Mesendoderm (in vitro differentiated cells): ENCODE measurements around the gene OCRL. TPM values are rescaled to one million over a fixed set of nuclear protein-coding genes. Genes with fewer than 3 reads are reported as not detected.

Experiments used
- DNase-seq: peaks from one replicate; pipeline ENCODE4 v3.0.0; 2013
- H2AK5ac ChIP-seq: 2 replicates; pipeline ENCODE4 v1.6.1; 2013; ENCODE audit warnings: low read length, inconsistent platforms
- H2BK120ac ChIP-seq: 2 replicates; pipeline ENCODE4 v1.6.1; 2013; ENCODE audit warnings: low read depth, mild to moderate bottlenecking, low read length, moderate library complexity, mixed read lengths
- H2BK15ac ChIP-seq: replicated peaks from 2 replicates; pipeline ENCODE4 v1.6.1; 2013; ENCODE audit warnings: low read depth, mild to moderate bottlenecking, moderate library complexity
- H2BK5ac ChIP-seq: 2 replicates; pipeline ENCODE4 v1.6.1; 2013; ENCODE audit warnings: low read length, inconsistent platforms
- H3K18ac ChIP-seq: 2 replicates; pipeline ENCODE4 v1.6.1; 2013; ENCODE audit warnings: mild to moderate bottlenecking, low read length, mixed read lengths
- H3K23ac ChIP-seq: one replicate; pipeline ENCODE4 v1.6.1; 2013; ENCODE audit warnings: low read length
- H3K27ac ChIP-seq: 2 replicates; pipeline ENCODE4 v1.5.1; 2013; ENCODE audit warnings: low read depth, mild to moderate bottlenecking, inconsistent platforms, low read length, moderate library complexity
- H3K27me3 ChIP-seq: 2 replicates; pipeline ENCODE4 v1.6.1; 2013; ENCODE audit warnings: low read length, control low read depth, mild to moderate bottlenecking, inconsistent platforms; ENCODE audit not compliant: insufficient read depth, poor library complexity
- H3K36me3 ChIP-seq: 2 replicates; pipeline ENCODE4 v1.6.1; 2013; ENCODE audit warnings: low read length, inconsistent platforms; ENCODE audit not compliant: control insufficient read depth, insufficient read depth
- H3K4ac ChIP-seq: one replicate; pipeline ENCODE4 v1.6.1; 2013; ENCODE audit warnings: low read depth, mild to moderate bottlenecking, low read length, moderate library complexity
- H3K4me1 ChIP-seq: 2 replicates; pipeline ENCODE4 v1.6.1; 2013; ENCODE audit warnings: low read depth, low read length, inconsistent platforms; ENCODE audit not compliant: control insufficient read depth
- H3K4me2 ChIP-seq: 2 replicates; pipeline ENCODE4 v1.6.1; 2013; ENCODE audit warnings: low read length
- H3K4me3 ChIP-seq: 2 replicates; pipeline ENCODE4 v1.5.1; 2013; ENCODE audit warnings: mild to moderate bottlenecking, low read length
- H3K56ac ChIP-seq: one replicate; pipeline ENCODE4 v1.6.1; 2013; ENCODE audit warnings: low read length
- H3K79me1 ChIP-seq: 2 replicates; pipeline ENCODE4 v1.6.1; 2013; ENCODE audit warnings: low read length, inconsistent platforms
- H3K79me2 ChIP-seq: 2 replicates; pipeline ENCODE4 v1.6.1; 2013; ENCODE audit warnings: mild to moderate bottlenecking, low read length; ENCODE audit not compliant: control insufficient read depth, insufficient read depth
- H3K9ac ChIP-seq: 2 replicates; pipeline ENCODE4 v1.6.1; 2013; ENCODE audit warnings: low read length, inconsistent platforms
- H4K5ac ChIP-seq: one replicate; pipeline ENCODE4 v1.6.1; 2013; ENCODE audit warnings: low read length
- H4K8ac ChIP-seq: one replicate; pipeline ENCODE4 v1.6.1; 2013; ENCODE audit warnings: low read depth, mild to moderate bottlenecking, control low read depth, low read length, moderate library complexity
- WGBS: extraction: QIAGEN DNeasy Blood & Tissue Kit; methylation state at CpG from one replicate; pipeline ENCODE4 v1.1.7; 2013; ENCODE audit warnings: low lambda C conversion rate, missing lambda C conversion rate; ENCODE audit not compliant: insufficient coverage; ENCODE audit errors: extremely low coverage; 5-methylcytosine and 5-hydroxymethylcytosine counted together
- polyA plus RNA-seq, 2 experiments: library from polyadenylated mRNA; stranded (reverse); fragments of 200-250 nt; gene quantifications; one replicate each; pipeline ENCODE4 v1.2.3, GENCODE V29; 2013

OCRL gene
- polyA plus RNA-seq (2013, experiment 1 of 2) = 8.7 TPM
- polyA plus RNA-seq (2013, experiment 2 of 2) = 8.9 TPM

DNA sequence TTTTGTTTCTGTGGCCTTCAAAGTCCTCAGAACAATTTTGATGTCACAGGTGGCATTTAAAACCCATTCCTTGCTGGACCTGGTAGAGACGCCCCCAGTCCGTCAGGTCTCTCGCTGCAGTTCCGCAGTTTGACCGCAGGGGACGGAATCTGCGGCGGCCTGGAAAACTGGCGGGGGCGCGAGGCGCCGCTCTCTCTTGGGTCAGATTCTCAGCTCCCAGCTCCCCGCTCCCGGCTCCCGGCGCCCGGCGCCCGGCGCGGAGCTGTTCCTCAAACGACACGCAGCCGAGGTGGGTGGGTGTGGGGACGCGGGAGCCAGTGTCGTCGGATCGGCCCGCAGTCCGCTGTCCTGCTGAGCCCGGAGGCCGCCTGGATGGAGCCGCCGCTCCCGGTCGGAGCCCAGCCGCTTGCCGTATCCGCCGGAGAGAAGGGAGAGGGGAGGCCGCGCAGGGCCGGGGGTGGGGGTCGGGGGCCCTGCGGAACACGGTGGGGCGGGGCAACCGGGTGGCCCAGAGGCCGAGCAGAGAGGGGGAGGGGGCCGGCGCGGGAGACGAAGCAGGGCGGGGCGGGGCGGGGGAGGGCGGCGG lies at the start of gene OCRL:
Gene OCRL, plus strand, starts transcription at position 192 of the 586 bp plus-strand sequence. Its CDS starts 181 bp downstream, at position 373.
- Histone ChIP-seq H3K27me3 (no peaks in the 10 kb centered on the region), H3K79me1 (no peaks in the 10 kb centered on the region), H4K5ac (no peak within 1 kb of the TSS), H2BK5ac (no peak within 1 kb of the TSS), H3K56ac (peak within 1 kb of the TSS; percentile 84), H3K23ac (no peak within 1 kb of the TSS), H3K4me3 (peak within 1 kb of the TSS; percentile 41), H2AK5ac (no peak within 1 kb of the TSS), H4K8ac (peak within 1 kb of the TSS; percentile 56), H2BK15ac (no peak within 1 kb of the TSS), H3K4ac (peak within 1 kb of the TSS; percentile 81), H2BK120ac (peak within 1 kb of the TSS; percentile 90), H3K79me2 (no peaks in the 10 kb centered on the region), H3K18ac (peak within 1 kb of the TSS; percentile 87), H3K4me2 (peak within 1 kb of the TSS; percentile 56), H3K9ac (peak within 1 kb of the TSS; percentile 72), H3K36me3 (no peaks in the 10 kb centered on the region), H3K4me1 (no peaks in the 10 kb centered on the region), H3K27ac (no peak within 1 kb of the TSS)
- no CpG with 5 or more reads among the region's 60 CpGs for WGBS
- peak; percentile 75 for DNase-seq

- H2AK5ac ChIP-seq = no peak overlapping the region
- no peak for DNase-seq
- H2BK15ac ChIP-seq = no peak overlapping the region
- H2BK120ac ChIP-seq = no peak overlapping the region
- no peak overlapping the region for H2BK5ac ChIP-seq
- no CpG with 5 or more reads among the region's 2 CpGs for WGBS
- H3K79me1 ChIP-seq = no peaks in the 10 kb centered on the region
- no peak overlapping the region for H3K4me2 ChIP-seq
- no peak overlapping the region for H3K18ac ChIP-seq
- H3K27ac ChIP-seq = no peak overlapping the region
- no peak overlapping the region for H3K9ac ChIP-seq
- no peaks in the 10 kb centered on the region for H3K79me2 ChIP-seq
- no peak overlapping the region for H3K23ac ChIP-seq
- no peak overlapping the region for H3K56ac ChIP-seq
- H3K4ac ChIP-seq = no peak overlapping the region
- H3K4me1 ChIP-seq = no peaks in the 10 kb centered on the region
- H3K36me3 ChIP-seq = peaks cover 1% of the 10 kb centered on the region
- H4K5ac ChIP-seq = no peak overlapping the region
- H3K4me3 ChIP-seq = no peak overlapping the region
- no peaks in the 10 kb centered on the region for H3K27me3 ChIP-seq
- H4K8ac ChIP-seq = no peak overlapping the region
Observed at GRCh38 chrX:129490330-129490729, 49.7 kb upstream of the OCRL start.

GRCh38 chrX:129493643-129494042 lies 46.4 kb upstream of the OCRL start:
- Histone ChIP-seq H3K79me2 (no peaks in the 10 kb centered on the region), H2AK5ac (no peak overlapping the region), H2BK15ac (no peak overlapping the region), H3K56ac (no peak overlapping the region), H3K9ac (no peak overlapping the region), H3K27me3 (no peaks in the 10 kb centered on the region), H3K4me1 (no peaks in the 10 kb centered on the region), H2BK5ac (no peak overlapping the region), H3K4me3 (no peak overlapping the region), H3K4me2 (no peak overlapping the region), H3K23ac (no peak overlapping the region), H2BK120ac (no peak overlapping the region), H3K27ac (no peak overlapping the region), H3K18ac (no peak overlapping the region), H3K79me1 (no peaks in the 10 kb centered on the region), H4K8ac (no peak overlapping the region), H3K36me3 (peaks cover 1% of the 10 kb centered on the region), H3K4ac (no peak overlapping the region), H4K5ac (no peak overlapping the region)
- no peak for DNase-seq
- no CpG with 5 or more reads among the region's 4 CpGs for WGBS

DNA sequence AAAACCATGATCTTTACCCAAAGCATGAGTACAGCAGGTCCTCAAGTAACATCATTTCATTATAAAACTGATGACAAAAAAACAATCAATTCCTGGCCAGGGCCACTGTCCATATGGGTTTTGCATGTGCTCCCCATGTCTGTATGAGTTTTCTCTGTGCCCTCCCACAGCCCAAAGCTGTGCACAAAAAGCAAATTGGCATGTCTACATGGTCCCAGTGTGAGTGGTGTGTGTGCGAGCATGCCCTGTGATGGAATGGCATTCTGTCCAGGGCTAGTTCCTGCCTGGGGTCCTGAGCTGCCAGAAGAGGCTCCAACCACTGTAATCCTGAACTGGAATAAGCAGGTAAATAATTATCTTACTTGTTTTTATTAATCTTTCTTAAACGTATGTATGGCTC lies 45.2 kb upstream of the OCRL start:
- no peaks in the 10 kb centered on the region for H3K4me1 ChIP-seq
- no peak overlapping the region for H2BK5ac ChIP-seq
- H3K4me3 ChIP-seq = no peak overlapping the region
- no peak overlapping the region for H4K5ac ChIP-seq
- no peak overlapping the region for H3K4ac ChIP-seq
- H3K18ac ChIP-seq = no peak overlapping the region
- peaks cover 1% of the 10 kb centered on the region for H3K36me3 ChIP-seq
- DNase-seq = no peak
- H3K4me2 ChIP-seq = no peak overlapping the region
- no peak overlapping the region for H2BK15ac ChIP-seq
- H3K79me1 ChIP-seq = no peaks in the 10 kb centered on the region
- H3K27me3 ChIP-seq = no peaks in the 10 kb centered on the region
- H3K79me2 ChIP-seq = no peaks in the 10 kb centered on the region
- H4K8ac ChIP-seq = no peak overlapping the region
- H2AK5ac ChIP-seq = no peak overlapping the region
- no peak overlapping the region for H3K9ac ChIP-seq
- H3K56ac ChIP-seq = no peak overlapping the region
- no CpG with 5 or more reads among the region's 2 CpGs for WGBS
- H3K27ac ChIP-seq = no peak overlapping the region
- H3K23ac ChIP-seq = no peak overlapping the region
- no peak overlapping the region for H2BK120ac ChIP-seq

GRCh38 chrX:129495900-129496299 lies 44.2 kb upstream of the OCRL start:
- Histone ChIP-seq H3K23ac (no peak overlapping the region), H3K27ac (no peak overlapping the region), H3K27me3 (no peaks in the 10 kb centered on the region), H4K5ac (no peak overlapping the region), H3K18ac (no peak overlapping the region), H3K36me3 (peaks cover 1% of the 10 kb centered on the region), H2AK5ac (no peak overlapping the region), H3K4ac (no peak overlapping the region), H3K4me2 (no peak overlapping the region), H3K4me3 (no peak overlapping the region), H2BK120ac (no peak overlapping the region), H3K79me1 (no peaks in the 10 kb centered on the region), H3K4me1 (no peaks in the 10 kb centered on the region), H3K79me2 (no peaks in the 10 kb centered on the region), H3K56ac (no peak overlapping the region), H2BK5ac (no peak overlapping the region), H2BK15ac (no peak overlapping the region), H4K8ac (no peak overlapping the region), H3K9ac (no peak overlapping the region)
- DNase-seq = no peak
- WGBS = no CpG with 5 or more reads among the region's 5 CpGs

DNA sequence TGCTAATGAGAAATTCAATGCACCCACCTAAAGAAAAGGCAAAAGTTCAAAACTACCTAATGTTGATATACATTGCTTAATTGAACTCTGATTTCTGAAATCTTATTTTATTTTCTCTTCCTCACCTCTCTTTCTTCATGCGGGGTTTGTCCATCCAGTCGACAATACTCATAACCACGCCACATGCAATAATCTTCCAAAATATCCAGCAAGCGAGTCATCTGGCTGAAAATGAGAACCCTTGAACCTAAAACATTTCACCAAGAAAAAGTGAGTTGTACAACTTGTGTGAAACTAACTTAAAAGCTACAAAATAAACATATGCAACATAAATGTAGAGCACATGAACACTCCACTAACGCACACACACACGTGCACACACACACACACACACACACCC lies 43.4 kb upstream of the OCRL start:
- H3K36me3 ChIP-seq = peaks cover 1% of the 10 kb centered on the region
- no CpG with 5 or more reads among the region's 6 CpGs for WGBS

More for the DNA sequence above, 43.4 kb upstream of the OCRL start:
- no peak overlapping the region for H3K4ac ChIP-seq
- H3K4me2 ChIP-seq = no peak overlapping the region
- no peaks in the 10 kb centered on the region for H3K79me1 ChIP-seq
- H4K5ac ChIP-seq = no peak overlapping the region
- H4K8ac ChIP-seq = no peak overlapping the region
- no peak overlapping the region for H2BK15ac ChIP-seq
- H3K79me2 ChIP-seq = no peaks in the 10 kb centered on the region
- H3K18ac ChIP-seq = no peak overlapping the region
- H2BK120ac ChIP-seq = no peak overlapping the region
- H3K27me3 ChIP-seq = no peaks in the 10 kb centered on the region
- no peak overlapping the region for H2BK5ac ChIP-seq
- no peak overlapping the region for H2AK5ac ChIP-seq
- H3K9ac ChIP-seq = no peak overlapping the region
- H3K4me3 ChIP-seq = no peak overlapping the region
- no peak overlapping the region for H3K23ac ChIP-seq
- no peak overlapping the region for H3K56ac ChIP-seq
- no peak for DNase-seq
- H3K27ac ChIP-seq = no peak overlapping the region
- H3K4me1 ChIP-seq = no peaks in the 10 kb centered on the region
